Mucosa of rectum (tissue), 2 donors: ENCODE results near the gene PPP1R3E.
A peak's percentile ranks its signal among the peaks of the same experiment; 100 is the strongest.
"Not testable (repeated sequence)": the region's sequence is repeated elsewhere in the genome, so short reads cannot be mapped to it uniquely, and the experiment has no call there.

Experiments
- H3K27ac ChIP-seq, 2 donors: one replicate each; pipeline ENCODE4 v1.7.0; 2013; ENCODE audit warnings: inconsistent platforms in 2 of 2, low read depth in 2 of 2, low read length in 2 of 2
- H3K27me3 ChIP-seq, 2 donors: one replicate each; pipeline ENCODE4 v1.7.0; 2013; ENCODE audit warnings: low read length in 2 of 2; ENCODE audit not compliant: control insufficient read depth in 2 of 2, insufficient read depth in 2 of 2
- H3K36me3 ChIP-seq, 2 donors: one replicate each; pipeline ENCODE4 v1.7.0; 2013; ENCODE audit warnings: low read length in 2 of 2; ENCODE audit not compliant: control insufficient read depth in 2 of 2, insufficient read depth in 2 of 2
- H3K4me1 ChIP-seq, 2 donors: one replicate each; pipeline ENCODE4 v1.7.0; 2013; ENCODE audit warnings: low read length in 2 of 2, mild to moderate bottlenecking in 1 of 2; ENCODE audit not compliant: control insufficient read depth in 2 of 2, insufficient read depth in 2 of 2
- H3K4me3 ChIP-seq, 2 donors: one replicate each; pipeline ENCODE4 v1.7.0; 2013; ENCODE audit warnings: low read length in 2 of 2
- H3K9ac ChIP-seq, 2 donors: one replicate each; pipeline ENCODE4 v1.7.0; 2013; ENCODE audit warnings: low read length in 2 of 2, low read depth in 1 of 2, mild to moderate bottlenecking in 1 of 2
- H3K9me3 ChIP-seq, 2 donors: one replicate each; pipeline ENCODE4 v1.7.0; 2013; ENCODE audit warnings: low read length in 2 of 2; ENCODE audit not compliant: control insufficient read depth in 2 of 2
- donor health status: healthy.
- donor health status: Normal muscosa, but diverticular disease.

PPP1R3E gene

GRCh38 chr14:23296012-23296777, 6.5 kb downstream of the PPP1R3E start:
- Histone ChIP-seq H3K36me3 (peaks cover 0 to 16% of the 10 kb centered on the region in 2 donors), H3K9ac (no peak overlapping the region), H3K4me1 (peaks cover 14 to 16% of the 10 kb centered on the region in 2 donors), H3K27me3 (no peaks in the 10 kb centered on the region), H3K27ac (no peak overlapping the region), H3K4me3 (no peak overlapping the region), H3K9me3 (no peaks in the 10 kb centered on the region)

- Histone ChIP-seq H3K36me3 (peaks cover 0 to 16% of the 10 kb centered on the region in 2 donors), H3K27ac (no peak overlapping the region)
Measured at GRCh38 chr14:23294734-23295561, 7.7 kb downstream of the PPP1R3E start.

GRCh38 chr14:23286902-23287479, 15.7 kb downstream of the PPP1R3E start:
- peak overlapping the region; percentile 76 to 91 for H3K4me3 ChIP-seq
- peak overlapping the region; percentile 85 to 94 for H3K9ac ChIP-seq
- no peaks in the 10 kb centered on the region for H3K9me3 ChIP-seq
- peak overlapping the region; percentile 90 to 96 for H3K27ac ChIP-seq
- H3K36me3 ChIP-seq = no peaks in the 10 kb centered on the region
- peaks cover 10 to 17% of the 10 kb centered on the region in 2 donors for H3K4me1 ChIP-seq
- no peaks in the 10 kb centered on the region for H3K27me3 ChIP-seq

More at GRCh38 chr14:23294734-23295561, 7.7 kb downstream of the PPP1R3E start:
- Histone ChIP-seq H3K4me3 (peak overlapping the region in 1 of 2 donors; percentile 14), H3K9me3 (no peaks in the 10 kb centered on the region), H3K9ac (no peak overlapping the region), H3K4me1 (peaks cover 5 to 6% of the 10 kb centered on the region in 2 donors), H3K27me3 (no peaks in the 10 kb centered on the region)

GRCh38 chr14:23286020-23286901, 16.4 kb downstream of the PPP1R3E start, which contains the start of gene HOMEZ:
Gene HOMEZ (minus strand): TSS chr14:23286132. CDS start chr14:23285952, 180 bp downstream.
- H3K4me3 ChIP-seq = peak within 1 kb of the TSS; percentile 76 to 94
- peak within 1 kb of the TSS; percentile 85 to 94 for H3K9ac ChIP-seq
- H3K9me3 ChIP-seq = no peaks in the 10 kb centered on the region

GRCh38 chr14:23285530-23286019, 17.1 kb downstream of the PPP1R3E start:
- peaks cover 10 to 17% of the 10 kb centered on the region in 2 donors for H3K4me1 ChIP-seq
- H3K27me3 ChIP-seq = no peaks in the 10 kb centered on the region
- H3K9ac ChIP-seq = peak overlapping the region; percentile 85 to 92
- no peaks in the 10 kb centered on the region for H3K9me3 ChIP-seq
- peak overlapping the region; percentile 86 to 96 for H3K27ac ChIP-seq
- no peaks in the 10 kb centered on the region for H3K36me3 ChIP-seq
- H3K4me3 ChIP-seq = peak overlapping the region; percentile 76 to 94

More at GRCh38 chr14:23286020-23286901, 16.4 kb downstream of the PPP1R3E start, which contains the start of gene HOMEZ:
- H3K27me3 ChIP-seq = no peaks in the 10 kb centered on the region
- peak within 1 kb of the TSS; percentile 90 to 96 for H3K27ac ChIP-seq
- peaks cover 10 to 17% of the 10 kb centered on the region in 2 donors for H3K4me1 ChIP-seq
- H3K36me3 ChIP-seq = no peaks in the 10 kb centered on the region

- Histone ChIP-seq H3K27ac (peak overlapping the region; percentile 86 to 96), H3K9me3 (no peaks in the 10 kb centered on the region), H3K4me1 (peaks cover 10 to 17% of the 10 kb centered on the region in 2 donors), H3K9ac (peak overlapping the region; percentile 85 to 92), H3K4me3 (peak overlapping the region; percentile 76 to 94), H3K36me3 (no peaks in the 10 kb centered on the region), H3K27me3 (no peaks in the 10 kb centered on the region)
Measured at GRCh38 chr14:23284654-23285529, 17.8 kb downstream of the PPP1R3E start.

GRCh38 chr14:23281247-23281646, 21.4 kb downstream of the PPP1R3E start:
- H3K4me3 ChIP-seq = no peak overlapping the region
- H3K9me3 ChIP-seq = no peaks in the 10 kb centered on the region
- no peaks in the 10 kb centered on the region for H3K27me3 ChIP-seq
- peaks cover 0 to 3% of the 10 kb centered on the region in 2 donors for H3K36me3 ChIP-seq
- H3K9ac ChIP-seq = no peak overlapping the region
- H3K4me1 ChIP-seq = peaks cover 3 to 9% of the 10 kb centered on the region in 2 donors
- H3K27ac ChIP-seq = no peak overlapping the region

GRCh38 chr14:23277928-23278327, 24.7 kb downstream of the PPP1R3E start:
- not testable (repeated sequence) for H3K9me3 ChIP-seq, H3K27ac ChIP-seq, H3K27me3 ChIP-seq, H3K9ac ChIP-seq, H3K4me1 ChIP-seq, H3K4me3 ChIP-seq
- peaks cover 0 to 10% of the 10 kb centered on the region in 2 donors for H3K36me3 ChIP-seq
